Measurements from ENCODE around the gene ANXA5. TPM values are rescaled to one million over a fixed set of nuclear protein-coding genes. Genes with fewer than 3 reads are reported as not detected.
A peak's percentile ranks its signal among the peaks of the same experiment; 100 is the strongest.

The ANXA5 gene
- total and polyA plus RNA-seq, 2 experiments from 2014 or later: 129 to 181 TPM

DNA sequence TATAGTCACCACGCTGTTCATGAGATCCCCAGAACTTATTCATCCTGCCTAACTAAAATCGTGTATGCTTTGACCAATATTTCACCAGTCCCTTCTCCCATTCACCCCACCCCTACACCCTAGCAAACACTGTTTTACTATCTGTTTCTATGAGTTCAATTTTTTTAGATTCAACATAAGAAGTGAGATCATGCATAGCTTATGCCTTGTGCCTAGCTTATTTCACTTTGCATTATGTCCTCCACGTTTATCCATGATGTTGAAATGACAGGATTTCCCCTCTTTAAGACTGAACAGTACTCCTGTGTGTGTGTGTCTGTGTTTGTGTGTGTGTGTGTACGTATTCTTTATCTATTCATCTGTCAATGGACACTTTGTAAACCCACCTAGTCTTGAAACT, 16.8 kb downstream of the ANXA5 start:
- 0 out of 2 replicates have a peak overlapping the region, but pooled peaks have one; percentile 8 for H3K27ac ChIP-seq (ENCODE audit: low read depth)
- no peaks in the 10 kb centered on the region; the same call in none of the 2 replicates for H3K79me2 ChIP-seq (replicated peaks; ENCODE audit: insufficient read depth)
- ATAC-seq (no peak), DNase-seq (ENCODE audit: low spot score) (no peak)
- no peaks in the 10 kb centered on the region for H3K27me3 ChIP-seq (ENCODE audit: insufficient read depth)
- H3K36me3 ChIP-seq (ENCODE audit: insufficient read depth): peaks cover 23% of the 10 kb centered on the region
- Mint-ChIP-seq H3K4me3 (no peak overlapping the region), H3K4me1 (peaks cover 18% of the 10 kb centered on the region), H3K27me3 (ENCODE audit: insufficient read depth, low read depth, poor library complexity) (no peaks in the 10 kb centered on the region), H3K9me3 (no peaks in the 10 kb centered on the region), H3K36me3 (ENCODE audit: low read depth) (peaks cover 31% of the 10 kb centered on the region), H3K27ac (no peak overlapping the region)
- no peaks in the 10 kb centered on the region for H3F3A ChIP-seq (replicated peaks; ENCODE audit: low read depth)
- peaks cover 44% of the 10 kb centered on the region for H3K4me1 ChIP-seq (ENCODE audit: insufficient read depth)
- no peak overlapping the region for H3K4me2 ChIP-seq
- no peak overlapping the region for H3K4me3 ChIP-seq
- TF ChIP-seq EZH2 (IDR thresholded peaks at IDR 0.05; ENCODE audit: low read depth, unreplicated experiment) (no peak), EZH2phosphoT487 (IDR thresholded peaks at IDR 0.05; ENCODE audit: unreplicated experiment) (no peak), STAT1 (IDR thresholded peaks at IDR 0.05; ENCODE audit: unreplicated experiment) (no peak), ZNF462 (CRISPR knock-in tag; IDR thresholded peaks at IDR 0.05) (no peak), POLR2AphosphoS5 (IDR thresholded peaks at IDR 0.05; ENCODE audit: low read depth) (no peak), NANOG (IDR thresholded peaks at IDR 0.05; ENCODE audit: borderline replicate concordance) (no peak), ZNF331 (CRISPR knock-in tag; IDR thresholded peaks at IDR 0.05; ENCODE audit: low read depth) (no peak), ZNF114 (CRISPR knock-in tag; IDR thresholded peaks at IDR 0.05) (no peak), JUNB (IDR thresholded peaks at IDR 0.05; ENCODE audit: unreplicated experiment) (no peak), CREB1 (CRISPR knock-in tag; IDR thresholded peaks at IDR 0.05; ENCODE audit: low read depth) (no peak)
- TF ChIP-seq, protein P1, sequence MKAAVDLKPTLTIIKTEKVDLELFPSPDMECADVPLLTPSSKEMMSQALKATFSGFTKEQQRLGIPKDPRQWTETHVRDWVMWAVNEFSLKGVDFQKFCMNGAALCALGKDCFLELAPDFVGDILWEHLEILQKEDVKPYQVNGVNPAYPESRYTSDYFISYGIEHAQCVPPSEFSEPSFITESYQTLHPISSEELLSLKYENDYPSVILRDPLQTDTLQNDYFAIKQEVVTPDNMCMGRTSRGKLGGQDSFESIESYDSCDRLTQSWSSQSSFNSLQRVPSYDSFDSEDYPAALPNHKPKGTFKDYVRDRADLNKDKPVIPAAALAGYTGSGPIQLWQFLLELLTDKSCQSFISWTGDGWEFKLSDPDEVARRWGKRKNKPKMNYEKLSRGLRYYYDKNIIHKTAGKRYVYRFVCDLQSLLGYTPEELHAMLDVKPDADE (IDR thresholded peaks at IDR 0.05): no peak
- TF ChIP-seq, protein P2, sequence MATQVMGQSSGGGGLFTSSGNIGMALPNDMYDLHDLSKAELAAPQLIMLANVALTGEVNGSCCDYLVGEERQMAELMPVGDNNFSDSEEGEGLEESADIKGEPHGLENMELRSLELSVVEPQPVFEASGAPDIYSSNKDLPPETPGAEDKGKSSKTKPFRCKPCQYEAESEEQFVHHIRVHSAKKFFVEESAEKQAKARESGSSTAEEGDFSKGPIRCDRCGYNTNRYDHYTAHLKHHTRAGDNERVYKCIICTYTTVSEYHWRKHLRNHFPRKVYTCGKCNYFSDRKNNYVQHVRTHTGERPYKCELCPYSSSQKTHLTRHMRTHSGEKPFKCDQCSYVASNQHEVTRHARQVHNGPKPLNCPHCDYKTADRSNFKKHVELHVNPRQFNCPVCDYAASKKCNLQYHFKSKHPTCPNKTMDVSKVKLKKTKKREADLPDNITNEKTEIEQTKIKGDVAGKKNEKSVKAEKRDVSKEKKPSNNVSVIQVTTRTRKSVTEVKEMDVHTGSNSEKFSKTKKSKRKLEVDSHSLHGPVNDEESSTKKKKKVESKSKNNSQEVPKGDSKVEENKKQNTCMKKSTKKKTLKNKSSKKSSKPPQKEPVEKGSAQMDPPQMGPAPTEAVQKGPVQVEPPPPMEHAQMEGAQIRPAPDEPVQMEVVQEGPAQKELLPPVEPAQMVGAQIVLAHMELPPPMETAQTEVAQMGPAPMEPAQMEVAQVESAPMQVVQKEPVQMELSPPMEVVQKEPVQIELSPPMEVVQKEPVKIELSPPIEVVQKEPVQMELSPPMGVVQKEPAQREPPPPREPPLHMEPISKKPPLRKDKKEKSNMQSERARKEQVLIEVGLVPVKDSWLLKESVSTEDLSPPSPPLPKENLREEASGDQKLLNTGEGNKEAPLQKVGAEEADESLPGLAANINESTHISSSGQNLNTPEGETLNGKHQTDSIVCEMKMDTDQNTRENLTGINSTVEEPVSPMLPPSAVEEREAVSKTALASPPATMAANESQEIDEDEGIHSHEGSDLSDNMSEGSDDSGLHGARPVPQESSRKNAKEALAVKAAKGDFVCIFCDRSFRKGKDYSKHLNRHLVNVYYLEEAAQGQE (IDR thresholded peaks at IDR 0.05; ENCODE audit: unreplicated experiment): no peak
- TF ChIP-seq, protein P3, sequence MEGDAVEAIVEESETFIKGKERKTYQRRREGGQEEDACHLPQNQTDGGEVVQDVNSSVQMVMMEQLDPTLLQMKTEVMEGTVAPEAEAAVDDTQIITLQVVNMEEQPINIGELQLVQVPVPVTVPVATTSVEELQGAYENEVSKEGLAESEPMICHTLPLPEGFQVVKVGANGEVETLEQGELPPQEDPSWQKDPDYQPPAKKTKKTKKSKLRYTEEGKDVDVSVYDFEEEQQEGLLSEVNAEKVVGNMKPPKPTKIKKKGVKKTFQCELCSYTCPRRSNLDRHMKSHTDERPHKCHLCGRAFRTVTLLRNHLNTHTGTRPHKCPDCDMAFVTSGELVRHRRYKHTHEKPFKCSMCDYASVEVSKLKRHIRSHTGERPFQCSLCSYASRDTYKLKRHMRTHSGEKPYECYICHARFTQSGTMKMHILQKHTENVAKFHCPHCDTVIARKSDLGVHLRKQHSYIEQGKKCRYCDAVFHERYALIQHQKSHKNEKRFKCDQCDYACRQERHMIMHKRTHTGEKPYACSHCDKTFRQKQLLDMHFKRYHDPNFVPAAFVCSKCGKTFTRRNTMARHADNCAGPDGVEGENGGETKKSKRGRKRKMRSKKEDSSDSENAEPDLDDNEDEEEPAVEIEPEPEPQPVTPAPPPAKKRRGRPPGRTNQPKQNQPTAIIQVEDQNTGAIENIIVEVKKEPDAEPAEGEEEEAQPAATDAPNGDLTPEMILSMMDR (conservative IDR thresholded peaks at IDR 0.05; ENCODE audit: low read depth in 2 of 2): no peak
- no peaks in the 10 kb centered on the region for H3K9me2 ChIP-seq (ENCODE audit: insufficient read depth)
- H2AFZ ChIP-seq: no peak overlapping the region
- no peaks in the 10 kb centered on the region for H4K20me1 ChIP-seq (replicated peaks; ENCODE audit: insufficient read depth)
